ENCODE measurements around the gene MRPL49. TPM values are rescaled to one million over a fixed set of nuclear protein-coding genes. Genes with fewer than 3 reads are reported as not detected.
A peak's percentile ranks its signal among the peaks of the same experiment; 100 is the strongest.

Gene MRPL49
- total and polyA plus RNA-seq, 9 of the 15 experiments (the other 6 are each of a cell fraction or from before 2014, with no cell fraction given), result 74.3 to 132 (median 91.2) TPM

DNA sequence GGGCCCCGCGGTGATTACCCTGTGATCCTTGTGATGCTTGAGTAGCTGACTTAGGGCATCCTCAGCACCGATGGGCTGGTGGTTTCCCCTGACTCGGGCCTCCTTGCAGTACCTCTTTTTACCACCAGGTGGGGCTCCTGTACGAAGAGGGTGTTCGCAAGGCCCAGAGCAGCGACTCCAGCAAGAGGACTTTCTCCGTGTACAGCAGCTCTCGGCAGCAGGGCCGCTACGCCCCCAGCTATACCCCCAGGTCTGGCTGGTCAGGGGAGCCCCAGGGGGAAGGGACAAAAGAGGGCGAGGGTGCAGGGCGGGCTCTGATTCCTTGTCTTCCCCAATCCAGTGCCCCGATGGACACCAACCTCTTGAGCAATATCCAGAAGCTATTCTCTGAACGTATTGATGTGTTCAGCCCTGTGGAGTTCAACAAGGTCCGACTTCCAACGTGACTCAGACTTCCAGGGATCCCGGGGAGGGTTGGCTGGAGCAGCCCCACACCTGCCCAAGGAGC, 11.7 kb upstream of the MRPL49 start (continued):
- TF ChIP-seq CEBPG (CRISPR knock-in tag; IDR thresholded peaks at IDR 0.05) (0 out of 2 replicates have a peak, but pooled peaks have one; percentile 56), CEBPG (tag; conservative IDR thresholded peaks at IDR 0.05 in 1 of 2, IDR thresholded peaks at IDR 0.05 in 1 of 2) (peak in 1 of 2 experiments; percentile 77; a peak in 2 of 4 replicates), ZNF184 (CRISPR knock-in tag; IDR thresholded peaks at IDR 0.05) (no peak), TBP (optimal IDR thresholded peaks at IDR 0.05; ENCODE audit: low read depth, low read length) (no peak), ZBTB8A (IDR thresholded peaks at IDR 0.05; ENCODE audit: partially characterized antibody) (no peak)
- TF ChIP-seq, protein P1, sequence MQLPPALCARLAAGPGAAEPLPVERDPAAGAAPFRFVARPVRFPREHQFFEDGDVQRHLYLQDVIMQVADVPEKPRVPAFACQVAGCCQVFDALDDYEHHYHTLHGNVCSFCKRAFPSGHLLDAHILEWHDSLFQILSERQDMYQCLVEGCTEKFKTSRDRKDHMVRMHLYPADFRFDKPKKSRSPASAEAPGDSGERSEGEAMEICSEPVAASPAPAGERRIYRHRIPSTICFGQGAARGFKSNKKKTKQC (CRISPR knock-in tag; IDR thresholded peaks at IDR 0.05), result no peak
- TF ChIP-seq, protein P2, sequence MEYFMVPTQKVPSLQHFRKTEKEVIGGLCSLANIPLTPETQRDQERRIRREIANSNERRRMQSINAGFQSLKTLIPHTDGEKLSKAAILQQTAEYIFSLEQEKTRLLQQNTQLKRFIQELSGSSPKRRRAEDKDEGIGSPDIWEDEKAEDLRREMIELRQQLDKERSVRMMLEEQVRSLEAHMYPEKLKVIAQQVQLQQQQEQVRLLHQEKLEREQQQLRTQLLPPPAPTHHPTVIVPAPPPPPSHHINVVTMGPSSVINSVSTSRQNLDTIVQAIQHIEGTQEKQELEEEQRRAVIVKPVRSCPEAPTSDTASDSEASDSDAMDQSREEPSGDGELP (CRISPR knock-in tag; IDR thresholded peaks at IDR 0.05; ENCODE audit: borderline replicate concordance), result peak; percentile 43; the same call in 1 of the 2 replicates
- TF ChIP-seq, protein P3, sequence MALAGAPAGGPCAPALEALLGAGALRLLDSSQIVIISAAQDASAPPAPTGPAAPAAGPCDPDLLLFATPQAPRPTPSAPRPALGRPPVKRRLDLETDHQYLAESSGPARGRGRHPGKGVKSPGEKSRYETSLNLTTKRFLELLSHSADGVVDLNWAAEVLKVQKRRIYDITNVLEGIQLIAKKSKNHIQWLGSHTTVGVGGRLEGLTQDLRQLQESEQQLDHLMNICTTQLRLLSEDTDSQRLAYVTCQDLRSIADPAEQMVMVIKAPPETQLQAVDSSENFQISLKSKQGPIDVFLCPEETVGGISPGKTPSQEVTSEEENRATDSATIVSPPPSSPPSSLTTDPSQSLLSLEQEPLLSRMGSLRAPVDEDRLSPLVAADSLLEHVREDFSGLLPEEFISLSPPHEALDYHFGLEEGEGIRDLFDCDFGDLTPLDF (CRISPR knock-in tag; IDR thresholded peaks at IDR 0.05), result peak; percentile 48; the same call in 1 of the 2 replicates
